Activated naive CD8-positive, alpha-beta T cell treated with anti-CD3 and anti-CD28 coated beads, Interleukin-2, amount 50 U/mL, for 16 hours (primary cell): ENCODE data around the gene RNF144A.
"Not testable (repeated sequence)": the region's sequence is repeated elsewhere in the genome, so short reads cannot be mapped to it uniquely, and the experiment has no call there.

ENCODE experiments used
- DNase-seq: peaks from one replicate; pipeline ENCODE4 v3.0.0-alpha.2; 2020; ENCODE audit warnings: low read depth, low spot score

RNF144A gene

DNA sequence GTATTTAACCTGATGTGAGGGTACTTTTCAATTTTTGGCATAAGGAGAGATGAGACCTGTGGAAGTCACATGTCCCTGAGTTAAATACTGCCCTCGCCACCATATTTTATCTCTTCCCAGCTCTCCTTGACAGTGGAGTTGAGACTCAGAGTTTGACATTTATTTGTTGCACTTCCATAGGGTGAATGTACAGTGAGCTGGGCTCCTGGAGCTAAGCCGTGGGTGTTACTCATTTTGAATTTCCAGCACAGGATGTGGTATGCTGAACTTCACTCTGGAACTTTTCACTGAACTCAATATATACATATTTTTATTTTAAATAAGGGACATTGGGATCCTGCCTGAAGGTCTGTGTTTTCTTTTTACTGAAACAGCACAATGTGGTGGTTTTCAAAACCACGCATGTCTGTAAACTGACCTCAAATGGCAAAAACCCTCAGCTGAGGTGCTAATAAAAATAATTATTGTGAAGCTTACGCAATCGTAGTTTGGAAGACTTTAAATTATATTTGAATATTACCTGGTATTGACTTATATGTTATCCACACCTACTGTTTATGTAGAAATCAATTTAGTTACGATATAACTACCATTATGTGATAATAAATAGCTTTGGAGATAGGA lies 12.1 kb downstream of the RNF144A start:
- DNase-seq: no peak

DNA sequence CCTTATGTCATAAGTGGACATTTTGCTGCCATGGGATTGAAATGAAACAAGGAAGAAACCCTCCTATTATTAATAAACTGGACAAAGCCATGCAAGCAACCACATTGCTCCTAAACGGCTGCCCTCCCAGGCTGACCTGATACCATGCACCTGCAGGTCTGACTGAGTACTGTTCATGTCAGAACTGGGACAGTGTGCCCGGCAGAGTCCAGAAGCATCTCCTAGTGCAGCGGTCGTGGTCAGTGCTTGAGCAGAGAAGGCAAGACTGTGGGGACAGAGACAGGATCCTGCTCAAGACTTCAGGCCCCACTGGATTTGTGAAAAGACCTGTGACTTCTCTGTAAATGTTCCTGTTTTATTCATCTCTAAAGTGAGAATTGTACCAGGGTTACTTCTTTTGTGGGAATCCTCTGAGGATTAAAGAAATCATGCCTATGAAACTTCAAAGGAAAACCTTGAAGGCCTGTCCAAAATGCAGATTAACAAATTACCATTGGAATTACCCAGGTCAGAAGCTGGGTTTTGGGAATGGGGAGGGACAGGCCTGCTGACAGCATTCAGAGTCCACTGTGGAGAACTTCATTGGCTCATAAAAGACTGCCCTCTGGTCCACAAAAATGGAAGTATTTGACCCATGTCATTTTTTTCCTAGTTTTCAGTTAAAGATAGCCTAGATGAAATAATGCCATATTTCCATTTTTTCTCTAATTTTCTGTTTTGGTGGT lies 13.9 kb downstream of the RNF144A start:
- DNase-seq: no peak

DNA sequence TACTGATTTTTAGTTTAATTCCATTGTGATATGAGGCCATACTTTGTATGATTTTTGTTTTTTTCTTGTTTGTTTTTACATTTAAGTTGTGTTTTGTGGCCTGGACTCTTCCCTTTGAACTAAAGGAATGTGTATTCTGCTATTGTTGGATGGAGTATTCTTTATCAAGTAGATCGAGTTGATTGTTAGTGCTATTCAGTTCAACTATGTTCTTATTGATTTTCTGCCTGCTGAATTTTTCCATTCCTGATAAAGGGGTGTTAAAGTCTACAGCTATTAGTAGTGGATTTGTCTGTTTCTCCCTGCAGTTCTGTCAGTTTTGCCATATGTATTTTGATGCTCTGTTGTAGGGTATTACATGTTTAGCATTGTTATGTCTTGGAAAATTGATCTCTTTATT lies 14.5 kb downstream of the RNF144A start:
- no peak for DNase-seq

DNA sequence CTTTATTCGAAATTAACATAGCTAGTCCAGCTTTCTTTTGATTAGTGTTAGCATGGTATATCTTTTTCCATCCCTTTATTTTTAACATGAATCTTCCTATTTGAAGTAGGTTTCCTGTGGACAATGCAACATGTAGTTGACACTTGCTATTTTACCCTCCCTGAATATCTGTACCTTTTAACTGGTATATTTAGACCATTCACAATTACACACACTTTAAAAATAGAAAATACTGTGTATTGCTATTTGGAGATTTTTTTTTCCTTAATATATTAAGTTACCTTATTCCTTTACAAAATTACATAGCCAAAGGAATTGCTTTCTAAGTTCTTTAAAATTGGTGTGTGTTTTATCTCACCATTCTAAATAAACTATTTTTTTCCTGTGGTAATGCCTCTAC lies 15.0 kb downstream of the RNF144A start:
- DNase-seq: no peak

DNA sequence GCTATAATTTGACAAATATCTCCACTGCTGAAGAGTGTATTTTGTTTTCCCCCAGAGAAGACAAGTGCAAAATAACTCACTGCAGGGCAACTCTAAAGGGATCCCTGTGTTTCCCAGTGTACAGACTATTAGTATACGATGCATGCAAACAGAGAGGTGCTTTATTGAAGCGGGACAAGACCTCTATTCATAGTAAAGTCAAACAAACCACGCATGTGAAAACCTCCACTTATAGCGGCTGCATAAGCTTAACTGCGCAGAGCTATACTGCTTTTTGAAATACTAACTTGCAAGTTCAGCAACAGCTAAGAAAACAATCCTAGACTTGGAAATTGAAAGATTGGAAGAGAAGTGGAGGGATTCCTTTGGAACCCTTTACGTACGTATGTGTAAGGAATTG lies 15.6 kb downstream of the RNF144A start:
- DNase-seq: no peak

DNA sequence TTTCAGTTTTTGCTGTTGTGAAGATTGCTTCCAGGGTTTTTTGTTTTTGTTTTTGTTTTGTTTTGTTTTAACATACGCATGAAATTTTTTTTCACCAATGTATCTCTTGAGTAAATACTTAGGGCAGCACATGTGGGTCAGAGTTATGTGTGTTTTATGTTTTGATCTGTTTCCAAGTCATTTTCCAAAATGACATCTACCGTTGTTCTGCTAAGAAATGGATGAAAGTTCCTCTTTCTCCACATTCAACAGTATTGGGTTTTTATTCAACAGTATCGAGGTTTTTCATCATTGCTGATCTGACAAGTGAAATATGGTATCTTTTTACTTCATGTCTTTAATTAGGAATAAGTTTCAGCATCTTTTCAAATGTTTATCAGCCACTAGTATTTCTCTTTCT lies 16.7 kb downstream of the RNF144A start:
- DNase-seq: no peak

DNA sequence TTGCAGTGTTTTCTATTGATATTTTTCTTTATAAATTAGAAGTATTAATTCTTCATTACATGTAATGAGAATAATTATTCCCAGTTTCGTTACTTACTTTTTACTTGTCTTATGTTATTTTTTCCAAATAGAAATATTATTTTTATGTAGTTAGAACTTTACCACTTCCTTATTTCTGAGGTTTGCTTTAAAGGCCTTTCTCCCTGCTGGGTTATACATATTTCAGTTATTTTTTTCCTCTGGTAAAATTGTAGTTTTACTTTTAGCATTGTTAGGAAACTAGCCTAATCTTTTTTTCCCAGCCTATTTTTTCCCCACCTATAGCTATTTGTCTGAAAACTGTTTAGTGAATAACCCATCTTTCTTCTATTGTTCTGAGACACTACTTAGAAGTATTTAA lies 17.1 kb downstream of the RNF144A start:
- no peak for DNase-seq

DNA sequence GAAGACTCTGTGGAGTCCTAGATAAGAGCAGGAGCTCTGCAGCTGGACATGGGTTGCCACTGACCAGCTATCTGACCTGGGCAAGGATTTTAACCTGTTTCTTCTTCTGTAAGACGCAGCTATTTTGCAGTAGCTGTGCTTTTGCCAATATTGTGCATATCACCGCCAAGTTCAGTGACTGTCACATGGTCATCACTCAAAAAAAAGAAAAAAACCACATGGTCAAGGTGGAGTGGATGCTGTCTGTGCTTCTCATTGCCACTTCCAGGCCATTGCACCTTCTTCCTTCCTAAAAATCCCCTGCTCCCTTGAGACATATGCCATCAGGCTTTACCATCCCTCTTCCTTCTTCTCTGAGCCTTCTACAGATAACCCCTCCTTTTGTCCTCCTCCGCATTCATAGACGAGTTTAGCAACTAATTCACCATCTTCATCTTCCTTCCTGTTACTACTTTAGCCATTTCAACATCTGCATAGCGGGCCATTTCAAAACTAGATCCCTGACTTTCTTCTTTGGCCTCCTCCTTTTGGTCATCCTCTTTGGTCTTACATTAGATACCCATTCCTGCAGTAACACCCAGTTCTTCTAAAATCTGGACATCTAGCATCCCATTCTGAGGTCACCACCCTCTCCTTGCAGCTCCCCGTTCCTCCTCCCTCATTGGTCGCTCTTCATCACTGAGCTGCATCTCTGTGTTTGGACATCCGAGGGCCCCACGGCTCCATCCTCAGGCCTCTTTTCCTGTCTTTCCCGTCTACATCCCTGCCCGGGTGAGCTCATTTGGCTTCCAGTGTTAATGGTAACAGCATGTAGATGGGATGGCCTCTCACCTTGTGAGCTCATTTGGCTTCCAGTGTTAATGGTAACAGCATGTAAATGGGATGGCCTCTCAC lies 17.8 kb downstream of the RNF144A start:
- DNase-seq: no peak

DNA sequence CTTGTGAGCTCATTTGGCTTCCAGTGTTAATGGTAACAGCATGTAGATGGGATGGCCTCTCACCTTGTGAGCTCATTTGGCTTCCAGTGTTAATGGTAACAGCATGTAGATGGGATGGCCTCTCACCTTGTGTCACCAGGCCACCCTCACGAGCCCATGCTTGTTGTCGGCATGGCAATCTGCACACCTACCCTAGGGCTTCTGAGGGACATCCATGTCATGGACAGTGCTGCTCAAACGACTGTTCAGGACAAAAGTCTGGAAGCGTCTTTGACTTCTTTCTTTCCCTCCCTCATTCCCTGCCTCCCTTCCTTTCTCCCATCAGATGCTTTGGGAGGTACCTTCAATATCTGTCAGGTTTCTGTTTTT lies 18.4 kb downstream of the RNF144A start:
- not testable (repeated sequence) for DNase-seq

DNA sequence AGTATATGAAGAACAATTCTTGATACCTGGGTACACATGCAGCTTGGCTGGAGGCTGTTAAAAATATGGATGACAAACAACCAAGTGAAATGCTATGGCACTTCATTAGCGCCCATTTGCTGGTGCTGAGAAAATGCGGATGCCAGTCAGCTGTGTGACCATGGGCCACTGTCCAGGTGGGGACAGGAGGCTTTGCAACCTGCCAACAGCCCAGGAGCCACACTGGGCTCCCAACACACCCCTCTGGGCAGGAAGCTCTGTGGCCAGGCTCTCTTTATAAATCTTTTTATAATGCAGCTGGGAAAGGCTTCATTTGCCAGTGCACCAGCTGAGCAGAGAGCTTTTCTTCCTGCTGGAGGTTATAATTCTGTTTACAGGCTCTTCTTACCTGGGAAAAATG lies 19.9 kb downstream of the RNF144A start:
- no peak for DNase-seq

DNA sequence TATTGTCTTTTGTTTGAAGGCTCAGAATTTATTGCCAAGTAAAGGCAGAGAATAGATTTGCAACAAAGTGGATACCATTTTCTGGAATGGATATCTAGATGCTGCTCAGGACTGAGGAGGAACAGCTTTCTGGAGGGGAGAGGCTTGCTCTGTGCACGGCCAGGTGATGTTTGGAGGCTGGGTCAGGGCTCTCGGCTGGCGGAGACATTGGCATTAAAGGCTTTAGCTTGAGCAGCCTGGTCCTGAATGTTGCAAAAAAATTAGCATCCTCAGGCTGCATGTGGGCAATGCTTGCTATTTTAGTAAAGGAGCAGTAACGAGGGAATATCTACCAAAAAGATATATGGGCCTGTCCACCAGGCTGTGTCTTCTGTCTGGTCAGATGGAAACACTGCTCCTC lies 20.4 kb downstream of the RNF144A start:
- no peak for DNase-seq

DNA sequence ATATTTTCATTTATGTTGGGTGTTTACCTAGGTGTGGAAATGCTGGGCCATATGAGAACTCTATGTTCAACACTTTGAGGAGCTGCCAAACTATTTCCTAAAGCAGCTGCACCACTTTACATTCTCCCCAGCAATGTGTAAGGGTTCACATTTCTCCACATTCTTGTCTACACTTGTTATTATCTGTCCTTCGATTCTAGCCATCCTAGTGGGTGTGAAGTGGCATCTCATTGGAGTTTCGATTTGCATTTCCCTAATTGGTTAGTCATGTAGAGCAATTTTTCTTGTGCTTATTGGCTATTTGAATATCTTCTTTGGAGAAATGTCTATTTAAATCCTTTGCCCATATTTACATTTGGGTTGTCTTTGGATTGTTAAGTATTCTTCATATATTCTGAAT lies 21.9 kb downstream of the RNF144A start:
- no peak for DNase-seq

DNA sequence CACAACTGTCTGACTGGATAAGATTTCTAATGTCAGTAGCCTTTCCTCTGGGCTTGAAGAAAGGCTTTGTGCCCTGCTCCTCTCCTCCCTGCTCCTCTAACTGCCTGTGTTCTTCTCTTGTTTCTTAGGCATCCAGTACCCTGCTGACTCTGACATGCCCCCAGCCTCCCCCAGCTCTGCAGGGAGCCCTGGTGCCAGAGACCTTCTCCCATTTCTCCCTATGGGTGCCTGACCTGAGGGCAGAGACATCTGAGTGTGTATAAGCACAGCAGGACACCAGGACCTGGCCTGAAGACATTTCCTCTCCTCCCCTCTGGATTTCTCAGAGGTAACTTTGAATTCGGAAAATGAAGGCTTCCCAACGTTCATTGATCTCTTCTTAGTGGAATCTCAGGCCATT lies 23.6 kb downstream of the RNF144A start:
- DNase-seq: no peak

DNA sequence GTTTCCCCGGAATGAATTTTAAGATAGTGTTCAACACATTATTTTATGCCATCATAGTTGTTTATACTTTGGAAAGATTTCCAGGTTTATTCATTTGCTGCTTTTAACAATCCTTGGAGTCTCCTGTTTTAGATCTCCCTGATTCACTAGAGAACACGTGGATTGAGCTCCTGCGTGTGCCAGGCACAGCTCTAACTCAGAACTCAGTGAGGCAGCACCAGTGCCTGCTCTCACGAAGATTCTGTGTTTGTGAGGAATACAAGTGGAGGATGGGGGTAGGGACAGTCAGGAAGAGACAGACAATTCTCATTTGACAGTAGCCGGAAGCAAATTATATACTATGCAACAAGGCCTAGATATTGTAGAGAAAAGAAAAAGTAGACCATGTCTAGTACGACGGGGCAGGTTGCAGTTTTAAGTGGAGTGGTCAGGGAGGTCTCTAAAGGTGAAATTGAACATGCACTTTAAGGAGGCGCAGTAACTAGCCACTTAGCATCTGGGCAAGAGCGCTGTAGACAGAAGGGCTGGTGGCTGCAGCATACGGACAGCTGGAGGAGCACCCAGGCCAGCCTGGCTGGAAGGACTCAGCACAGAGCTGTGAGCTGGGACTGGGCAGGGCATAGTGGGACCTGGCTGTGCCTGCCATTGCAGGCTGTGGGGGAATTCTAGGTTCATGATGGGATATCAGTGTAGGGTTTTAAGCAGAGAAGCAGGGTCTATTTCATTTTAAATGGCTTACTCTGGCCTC lies 24.3 kb downstream of the RNF144A start:
- DNase-seq: no peak

DNA sequence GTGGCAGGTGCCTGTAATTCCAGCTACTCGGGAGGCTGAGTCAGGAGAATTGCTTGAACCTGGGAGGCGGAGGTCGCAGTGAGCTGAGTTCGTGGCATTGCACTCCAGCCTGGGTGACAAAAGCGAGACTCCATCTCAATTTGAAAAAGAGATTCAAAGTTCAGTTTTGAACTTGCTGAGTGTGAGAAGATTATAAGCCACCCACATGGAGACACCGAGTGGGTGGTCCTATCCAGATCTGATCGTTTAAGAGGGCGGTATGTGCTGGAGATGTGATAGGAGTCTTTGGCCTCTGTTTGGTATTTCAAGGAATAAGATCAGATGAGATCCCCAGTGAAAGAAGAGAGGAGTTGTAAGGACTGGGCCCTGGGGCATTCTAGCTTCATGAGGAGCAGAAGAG lies 25.6 kb downstream of the RNF144A start:
- DNase-seq: no peak

DNA sequence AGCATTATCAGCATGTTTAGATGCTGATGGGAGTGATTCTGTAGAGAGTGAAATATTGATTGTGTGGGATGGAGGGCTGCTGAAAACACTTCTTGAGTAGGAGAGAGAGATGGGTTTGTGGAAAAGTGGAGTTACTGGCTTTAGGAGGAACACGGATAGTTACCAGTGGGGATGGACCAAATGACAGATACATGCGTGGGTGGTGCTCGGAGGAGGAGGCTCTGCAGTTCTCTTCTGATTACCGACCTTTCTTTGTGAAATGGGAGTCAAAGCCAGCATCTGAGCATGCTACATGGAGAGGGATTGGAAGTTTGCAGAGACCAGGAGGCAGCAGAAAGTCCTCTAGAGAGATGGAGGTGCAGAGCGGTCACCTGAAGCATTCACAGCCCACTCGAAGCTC lies 26.3 kb downstream of the RNF144A start:
- DNase-seq: no peak

DNA sequence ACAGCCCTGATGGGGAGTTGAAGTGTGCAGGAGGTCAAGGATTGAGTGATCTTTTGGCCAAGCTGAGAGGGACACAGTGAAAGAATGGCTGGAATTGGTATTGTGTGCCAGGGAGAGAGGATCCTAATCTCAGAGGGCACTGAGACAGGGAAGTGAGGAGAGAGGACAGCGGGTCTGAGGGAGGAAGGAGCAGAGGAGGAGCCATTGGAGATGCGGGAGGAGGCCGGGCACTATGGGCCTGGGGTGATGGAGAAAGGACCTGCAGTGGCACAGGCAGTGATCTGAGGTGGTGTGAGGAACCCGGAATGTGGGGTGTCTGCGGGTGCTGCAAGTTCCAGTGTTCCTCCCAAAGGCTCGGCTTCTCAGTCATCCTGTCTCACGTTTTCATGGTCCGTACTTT lies 26.8 kb downstream of the RNF144A start:
- no peak for DNase-seq

DNA sequence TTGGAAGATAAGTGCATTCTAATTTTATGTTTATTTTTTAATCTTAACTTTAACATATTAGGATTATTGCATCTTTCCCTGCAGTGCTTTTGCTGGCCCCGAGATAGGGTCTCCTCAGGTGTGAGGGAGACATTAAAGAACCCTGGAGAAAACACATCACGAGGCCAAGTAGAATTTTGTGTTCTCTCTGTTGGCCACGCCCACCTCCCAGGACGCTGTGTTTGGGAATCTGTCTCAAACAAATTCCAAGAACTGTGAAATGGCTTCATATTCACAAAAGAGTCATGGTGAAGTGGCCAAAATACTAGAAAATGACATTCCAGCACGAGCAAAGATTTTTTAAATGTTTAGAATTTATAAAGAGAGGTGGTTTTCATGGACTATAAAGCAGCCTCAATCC lies 27.3 kb downstream of the RNF144A start:
- no peak for DNase-seq

DNA sequence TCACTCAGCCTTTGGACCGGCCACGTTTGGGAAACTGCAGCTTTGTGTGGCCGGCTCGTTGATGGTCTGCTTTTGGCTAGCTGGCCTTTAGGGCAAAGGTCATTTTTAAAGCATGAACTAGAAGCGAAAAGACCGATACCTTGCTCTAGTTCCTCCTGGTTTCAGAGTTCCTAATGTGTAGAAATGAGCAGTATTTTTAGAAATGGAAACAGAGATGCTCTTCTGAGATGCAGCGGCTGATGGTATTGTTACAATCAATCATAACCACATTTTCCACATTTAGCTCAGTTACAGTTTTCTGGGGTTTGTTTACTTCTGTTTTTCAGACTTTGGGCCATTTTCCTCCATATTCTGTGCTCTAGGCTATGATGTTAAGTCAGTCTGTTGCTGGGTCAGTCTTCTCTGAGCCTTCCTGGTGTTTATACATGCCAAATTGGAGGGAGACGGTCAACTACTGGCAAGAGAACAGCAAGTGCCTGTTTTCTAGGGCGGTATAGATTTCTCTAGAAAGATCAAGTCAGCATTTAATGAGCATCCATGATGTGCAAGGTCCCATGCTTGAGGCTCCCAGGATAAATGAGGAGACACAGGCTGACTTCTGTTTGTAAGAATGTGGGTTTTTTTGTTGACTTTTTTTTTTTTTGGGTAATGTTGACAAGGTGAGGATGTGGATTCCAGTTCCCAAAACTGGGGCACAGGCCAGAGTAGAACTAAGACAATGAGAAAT lies 28.0 kb downstream of the RNF144A start:
- no peak for DNase-seq

DNA sequence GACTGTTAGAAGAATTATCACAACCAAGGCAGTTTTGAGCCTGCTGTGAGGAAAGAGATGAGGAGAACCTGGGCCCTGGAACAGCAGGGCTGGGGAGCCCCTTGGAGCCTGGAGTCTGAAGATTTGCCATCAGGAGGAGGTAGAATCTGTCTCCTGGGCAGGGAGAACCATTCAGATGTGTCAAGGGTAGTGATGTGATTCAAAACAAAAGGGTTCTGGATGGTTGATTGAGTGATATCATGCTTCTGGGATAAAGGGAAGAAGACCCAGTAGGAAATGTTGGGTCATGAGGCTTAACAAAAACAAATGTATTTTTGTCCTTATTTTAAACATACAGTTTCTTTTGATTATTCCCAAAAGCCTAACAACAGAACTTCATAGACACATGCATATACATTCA lies 28.6 kb downstream of the RNF144A start:
- no peak for DNase-seq

DNA sequence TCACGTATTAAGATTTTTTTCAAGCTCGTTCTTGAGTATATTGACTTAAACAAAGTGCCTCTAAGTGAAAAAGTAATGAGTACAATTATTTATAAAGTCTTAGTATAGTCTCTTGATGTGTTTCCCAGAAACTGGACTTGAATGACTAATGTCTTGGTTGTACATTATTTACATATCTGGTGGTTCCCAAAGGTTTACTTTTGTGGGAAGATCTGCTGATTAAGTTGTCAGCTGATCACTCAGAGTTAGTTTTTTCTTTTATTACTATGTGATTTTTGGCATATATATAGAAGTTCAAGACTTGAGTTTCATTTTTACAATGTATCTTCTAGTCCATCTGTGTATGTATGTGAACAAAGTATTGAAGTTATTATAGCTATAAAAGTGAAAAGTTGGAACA lies 29.5 kb downstream of the RNF144A start:
- DNase-seq: no peak
